Esophagus squamous epithelium (tissue), 4 donors: ENCODE measurements around the gene FOCAD.

Source experiments
- POLR2A ChIP-seq, 4 donors: fragments of 450-650 bp; IDR thresholded peaks; one replicate each; pipeline ENCODE4 v1.6.1; 2017; ENCODE audit warnings: antibody characterized with exemption in 4 of 4, mild to moderate bottlenecking in 4 of 4, moderate library complexity in 3 of 4
- TF ChIP-seq, protein P1 (sequence below), 6 experiments: fragments of 450-650 bp in 4 of 6; fragments of 200-600 bp in 2 of 6; sonication (generic) in 2 of 6; IDR thresholded peaks; one replicate each; pipeline ENCODE4 v1.5.1; 2016 to 2019; ENCODE audit warnings: antibody characterized with exemption in 6 of 6, mild to moderate bottlenecking in 4 of 6, moderate library complexity in 4 of 6

DNA sequence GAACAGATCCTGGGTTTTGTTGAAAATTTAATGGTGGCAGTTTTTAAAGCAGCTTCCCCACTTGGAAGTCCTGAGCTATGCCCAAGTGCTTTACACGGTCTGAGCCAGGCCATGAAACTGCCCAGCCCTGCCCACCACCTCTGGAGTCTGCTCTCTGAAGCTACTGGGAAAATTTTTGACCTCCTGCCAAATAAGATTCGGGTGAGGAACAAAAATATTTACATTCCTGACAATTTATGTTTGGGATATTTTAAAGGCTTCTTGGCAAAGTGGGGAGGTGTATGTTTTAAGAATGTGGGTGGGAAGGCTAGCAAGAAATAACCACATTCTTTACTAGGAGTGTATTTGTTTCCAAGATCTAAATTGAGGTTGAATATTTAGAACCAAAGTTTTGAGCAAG, 297.4 kb downstream of the FOCAD start:
- TF ChIP-seq, protein P1, sequence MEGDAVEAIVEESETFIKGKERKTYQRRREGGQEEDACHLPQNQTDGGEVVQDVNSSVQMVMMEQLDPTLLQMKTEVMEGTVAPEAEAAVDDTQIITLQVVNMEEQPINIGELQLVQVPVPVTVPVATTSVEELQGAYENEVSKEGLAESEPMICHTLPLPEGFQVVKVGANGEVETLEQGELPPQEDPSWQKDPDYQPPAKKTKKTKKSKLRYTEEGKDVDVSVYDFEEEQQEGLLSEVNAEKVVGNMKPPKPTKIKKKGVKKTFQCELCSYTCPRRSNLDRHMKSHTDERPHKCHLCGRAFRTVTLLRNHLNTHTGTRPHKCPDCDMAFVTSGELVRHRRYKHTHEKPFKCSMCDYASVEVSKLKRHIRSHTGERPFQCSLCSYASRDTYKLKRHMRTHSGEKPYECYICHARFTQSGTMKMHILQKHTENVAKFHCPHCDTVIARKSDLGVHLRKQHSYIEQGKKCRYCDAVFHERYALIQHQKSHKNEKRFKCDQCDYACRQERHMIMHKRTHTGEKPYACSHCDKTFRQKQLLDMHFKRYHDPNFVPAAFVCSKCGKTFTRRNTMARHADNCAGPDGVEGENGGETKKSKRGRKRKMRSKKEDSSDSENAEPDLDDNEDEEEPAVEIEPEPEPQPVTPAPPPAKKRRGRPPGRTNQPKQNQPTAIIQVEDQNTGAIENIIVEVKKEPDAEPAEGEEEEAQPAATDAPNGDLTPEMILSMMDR (IDR thresholded peaks at IDR 0.05), result no peak
- TF ChIP-seq POLR2A (IDR thresholded peaks at IDR 0.05), result no peak
